Stomach (tissue), 9 donors: ENCODE measurements around the gene CTNNA3. TPM values are rescaled to one million over a fixed set of nuclear protein-coding genes. Genes with fewer than 3 reads are reported as not detected.

Experiments used
- DNase-seq, 2 donors: peaks; one replicate each; pipeline versions ENCODE4 v3.0.0 to v3.0.0-alpha.2; 2013 to 2019
- H3K27ac ChIP-seq, 5 donors: fragments of 200-600 bp in 4 of 5; sonication (generic) in 4 of 5; one replicate each; pipeline ENCODE4 v1.5.1; 2013 to 2019; ENCODE audit warnings: mild to moderate bottlenecking in 1 of 5, moderate library complexity in 1 of 5
- H3K27me3 ChIP-seq, 3 donors: fragments of 200-600 bp; sonication (generic); one replicate each; pipeline ENCODE4 v1.5.1; 2017 to 2019; ENCODE audit warnings: mixed run types in 1 of 3
- H3K36me3 ChIP-seq, 4 donors: fragments of 200-600 bp; sonication (generic); 1 replicate in 3 of 4; 2 replicates in 1 of 4; pipeline ENCODE4 v1.5.1; 2016 to 2019
- H3K4me1 ChIP-seq, 4 donors: fragments of 200-600 bp; sonication (generic); one replicate each; pipeline ENCODE4 v1.5.1; 2016 to 2019
- H3K4me3 ChIP-seq, 4 donors: fragments of 200-600 bp; sonication (generic) in 3 of 4; one replicate each; pipeline ENCODE4 v1.5.1; 2016 to 2019; ENCODE audit warnings: mild to moderate bottlenecking in 1 of 4
- H3K9me3 ChIP-seq, 4 donors: fragments of 200-600 bp; sonication (generic); one replicate each; pipeline ENCODE4 v1.5.1; 2016 to 2019
- CTCF ChIP-seq, 7 experiments: fragments of 450-650 bp in 4 of 7; fragments of 200-600 bp in 3 of 7; sonication (generic) in 3 of 7; IDR thresholded peaks; one replicate each; pipeline ENCODE4 v1.5.1; 2016 to 2019; ENCODE audit warnings: antibody characterized with exemption in 7 of 7, control low read depth in 2 of 7, mild to moderate bottlenecking in 1 of 7
- EP300 ChIP-seq: sonication (generic); formaldehyde crosslinking; IDR thresholded peaks from one replicate; pipeline ENCODE4 v1.6.1; 2017; ENCODE audit warnings: antibody characterized with exemption
- POLR2A ChIP-seq, 4 donors: fragments of 450-650 bp; IDR thresholded peaks; one replicate each; pipeline ENCODE4 v1.6.1; 2016; ENCODE audit warnings: antibody characterized with exemption in 4 of 4, control low read depth in 2 of 4, mild to moderate bottlenecking in 1 of 4, moderate library complexity in 1 of 4
- POLR2AphosphoS5 ChIP-seq, 3 donors: sonication (generic); formaldehyde crosslinking; IDR thresholded peaks; one replicate each; pipeline ENCODE4 v1.6.1; 2016; ENCODE audit warnings: antibody characterized with exemption in 3 of 3
- WGBS, 5 donors: extraction: QIAGEN DNeasy Blood & Tissue Kit in 3 of 5; methylation state at CpG; one replicate each; pipeline versions ENCODE4 v1.1.5 to v1.1.7; 2013 to 2018; 5-methylcytosine and 5-hydroxymethylcytosine counted together
- intact Hi-C: fragments of 100-400 bp; cut with DNase I; formaldehyde crosslinking; loops from one replicate; pipeline ENCODE4 v1.15.1; 2023; ENCODE audit warnings: low total_unique reads
- polyA plus RNA-seq, 3 donors: library from polyadenylated mRNA; stranded (reverse); fragments of 200-250 nt; gene quantifications; one replicate each; pipeline ENCODE4 v1.2.3, GENCODE V29; 2013
- total RNA-seq, 5 donors: library from RNA; depleted of rRNA; stranded (reverse); fragments of >200 nt; gene quantifications; one replicate each; pipeline versions ENCODE4 v1.1.0 to v1.2.3, GENCODE V29; 2014 to 2016
- donor health status: healthy with polysubstance abuse.
- donor health status: Bipolar disorder and iron deficiency.
- donor health status: healthy.

The CTNNA3 gene
- total and polyA plus RNA-seq, 8 donors: 0.14 to 46.1 (median 12.9) TPM; not detected in 2

GRCh38 chr10:67261300-67261797 is 434.6 kb downstream of the CTNNA3 start:
- H3K27me3 ChIP-seq: no peaks in the 10 kb centered on the region
- intact Hi-C loops: no loop called here
- 89 to 95% (median 91%) methylated on average over 3 of the region's 3 CpGs for WGBS, 5 donors
- H3K9me3 ChIP-seq: no peaks in the 10 kb centered on the region
- no peak overlapping the region for H3K4me3 ChIP-seq
- H3K36me3 ChIP-seq: no peaks in the 10 kb centered on the region
- DNase-seq: no peak
- peaks cover 0 to 16% (median 4%) of the 10 kb centered on the region in 4 donors for H3K4me1 ChIP-seq
- TF ChIP-seq CTCF (IDR thresholded peaks at IDR 0.05) (no peak), EP300 (no peak)
- no peak overlapping the region for H3K27ac ChIP-seq

- H3K4me1 ChIP-seq: peaks cover 0 to 16% (median 4%) of the 10 kb centered on the region in 4 donors
- 37 to 56% (median 47%) methylated on average over 4 of the region's 4 CpGs for WGBS, 5 donors
- intact Hi-C loops: no loop called here
- no peaks in the 10 kb centered on the region for H3K27me3 ChIP-seq
- no peaks in the 10 kb centered on the region for H3K36me3 ChIP-seq
- DNase-seq: peak in 1 of 2 donors; percentile 44
- TF ChIP-seq POLR2AphosphoS5 (IDR thresholded peaks at IDR 0.05) (no peak), CTCF (IDR thresholded peaks at IDR 0.05) (no peak), POLR2A (IDR thresholded peaks at IDR 0.05) (no peak), EP300 (no peak)
- no peak overlapping the region for H3K4me3 ChIP-seq
- no peak overlapping the region for H3K27ac ChIP-seq
- no peaks in the 10 kb centered on the region for H3K9me3 ChIP-seq
Measured at GRCh38 chr10:67259319-67259929, 436.6 kb downstream of the CTNNA3 start.

- intact Hi-C loops: no loop called here
- 73 to 78% (median 76%) methylated on average over 4 of the region's 4 CpGs for WGBS, 5 donors
- no peaks in the 10 kb centered on the region for H3K9me3 ChIP-seq
- H3K4me3 ChIP-seq: no peak overlapping the region
- H3K27me3 ChIP-seq: no peaks in the 10 kb centered on the region
- no peak for DNase-seq
- no peak for TF ChIP-seq EP300
- no peak for TF ChIP-seq POLR2AphosphoS5 (IDR thresholded peaks at IDR 0.05)
- TF ChIP-seq POLR2A (IDR thresholded peaks at IDR 0.05): no peak
- TF ChIP-seq CTCF (IDR thresholded peaks at IDR 0.05): no peak
- H3K36me3 ChIP-seq: no peaks in the 10 kb centered on the region
- no peak overlapping the region for H3K27ac ChIP-seq
- H3K4me1 ChIP-seq: peaks cover 0 to 16% (median 4%) of the 10 kb centered on the region in 4 donors
Measured at GRCh38 chr10:67257427-67258144, 438.4 kb downstream of the CTNNA3 start.

GRCh38 chr10:67257018-67257417 is 439.0 kb downstream of the CTNNA3 start:
- WGBS, 5 donors: 9 to 32% (median 13%) methylated on average over 2 of the region's 2 CpGs
- no peak overlapping the region for H3K4me3 ChIP-seq
- intact Hi-C loops: no loop called here
- H3K4me1 ChIP-seq: peaks cover 0 to 16% (median 4%) of the 10 kb centered on the region in 4 donors
- H3K36me3 ChIP-seq: no peaks in the 10 kb centered on the region
- TF ChIP-seq EP300 (no peak), CTCF (IDR thresholded peaks at IDR 0.05) (no peak), POLR2A (IDR thresholded peaks at IDR 0.05) (no peak), POLR2AphosphoS5 (IDR thresholded peaks at IDR 0.05) (no peak)
- no peak overlapping the region for H3K27ac ChIP-seq
- no peaks in the 10 kb centered on the region for H3K27me3 ChIP-seq
- no peak for DNase-seq
- no peaks in the 10 kb centered on the region for H3K9me3 ChIP-seq
